GM12892 (cell line): ENCODE results near the gene ZBTB8A.

Experiments used
- DNase-seq: peaks from one replicate; pipeline ENCODE4 v3.0.0; 2011; ENCODE audit not compliant: insufficient read length
- FAIRE-seq: peaks from 2 replicates; lab custom pipeline; 2011; peaks lifted over from hg19 to GRCh38; lab: Jason Lieb, UNC
- POLR2A ChIP-seq: IDR thresholded peaks from 2 replicates; pipeline ENCODE4 v1.6.1; 2011; ENCODE audit warnings: low read depth, low read length, control low read depth
- POLR2AphosphoS5 ChIP-seq: IDR thresholded peaks from 2 replicates; pipeline ENCODE4 v1.6.1; 2011; ENCODE audit warnings: low read depth, low read length, control low read depth
- TAF1 ChIP-seq: IDR thresholded peaks from 2 replicates; pipeline ENCODE4 v1.6.1; 2011; ENCODE audit warnings: low read depth, mild to moderate bottlenecking, control low read depth, low read length, borderline replicate concordance

Gene ZBTB8A

DNA sequence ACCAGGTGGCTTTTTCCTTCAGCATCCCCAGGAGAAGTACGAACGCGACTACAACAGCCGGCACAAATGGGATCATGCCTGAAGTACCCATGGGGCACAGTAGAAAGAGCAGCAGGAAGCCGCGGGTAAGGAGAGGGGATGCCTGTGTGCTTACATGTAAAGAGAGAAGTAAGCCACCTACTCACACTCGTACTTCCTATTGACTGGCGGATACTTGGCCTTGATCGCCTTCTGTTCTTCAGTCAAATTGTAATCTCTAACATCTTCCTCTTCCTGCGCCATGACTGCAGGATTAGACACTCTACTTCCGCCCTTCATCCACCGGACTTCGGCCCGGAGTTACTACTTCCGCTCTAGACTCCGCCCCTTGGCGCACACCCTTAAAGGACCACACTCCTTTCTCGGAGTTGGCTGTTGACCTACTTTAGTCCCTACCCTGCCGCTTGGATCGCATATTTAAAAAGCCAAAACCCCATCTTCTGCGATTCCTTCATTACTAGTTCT, 111.1 kb downstream of the ZBTB8A start, which contains the start of gene ZBTB8OS:
TSS of gene ZBTB8OS (minus strand) at position 303 of the 504 bp plus-strand sequence. CDS start at position 282, 21 bp downstream.
- peak; percentile 68 for DNase-seq
- FAIRE-seq: no peak

DNA sequence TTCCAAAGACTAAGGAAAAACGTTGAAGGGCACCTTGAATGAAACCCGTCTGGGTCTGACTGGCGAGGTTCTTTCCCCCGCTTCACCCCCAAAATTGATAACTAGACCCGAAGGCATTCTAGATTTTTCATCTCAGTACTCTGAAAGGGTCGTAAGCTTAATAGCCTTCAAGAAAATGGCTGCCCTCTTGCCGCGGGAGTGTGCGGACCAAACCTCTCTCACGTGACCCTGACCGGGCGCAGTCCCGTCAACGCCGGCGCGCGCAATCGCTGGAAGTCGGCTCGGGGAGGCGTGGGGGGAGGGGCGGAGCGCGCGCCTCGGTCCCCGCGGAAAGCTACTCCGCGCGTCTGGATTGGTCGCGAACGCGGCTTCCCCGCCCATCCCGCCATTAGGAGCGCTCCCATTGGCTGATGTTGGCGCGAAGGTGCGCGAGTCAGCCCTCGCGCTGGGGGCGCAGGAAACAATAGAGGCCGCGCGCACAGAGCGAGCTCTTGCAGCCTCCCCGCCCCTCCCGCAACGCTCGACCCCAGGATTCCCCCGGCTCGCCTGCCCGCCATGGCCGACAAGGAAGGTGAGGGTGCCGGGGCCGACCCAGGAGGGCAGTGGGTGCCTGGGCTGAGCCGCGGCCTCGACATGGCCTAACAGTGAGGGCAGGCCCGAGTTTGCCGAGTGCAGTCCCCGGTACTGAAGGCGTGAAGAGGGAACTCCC, 111.7 kb downstream of the ZBTB8A start, which contains the start of gene RBBP4:
TSS of gene RBBP4 (plus strand) at position 457 of the 709 bp plus-strand sequence. CDS start at position 556, 99 bp downstream.
- peak; percentile 93 for DNase-seq
- peak; percentile 93 for FAIRE-seq
- TF ChIP-seq POLR2AphosphoS5 (peak; percentile 84), TAF1 (0 out of 2 replicates have a peak, but pooled peaks have one; percentile 34), POLR2A (peak; percentile 83)

More for the DNA sequence above, 111.1 kb downstream of the ZBTB8A start, which contains the start of gene ZBTB8OS:
- peak; percentile 94 for TF ChIP-seq POLR2A
- TF ChIP-seq POLR2AphosphoS5: peak; percentile 97
- peak; percentile 77; the same call in 1 of the 2 replicates for TF ChIP-seq TAF1

- no peak; the same call in 1 of the 2 replicates for TF ChIP-seq POLR2A
- peak; percentile 48; the same call in 1 of the 2 replicates for TF ChIP-seq POLR2AphosphoS5
- no peak for TF ChIP-seq TAF1
- DNase-seq (peak; percentile 46), FAIRE-seq (no peak)
Measured at GRCh38 chr1:32651461-32652073, 112.3 kb downstream of the ZBTB8A start.

- TF ChIP-seq POLR2A: no peak
- no peak for TF ChIP-seq TAF1
- TF ChIP-seq POLR2AphosphoS5: no peak
- no peak for DNase-seq
- FAIRE-seq: no peak
Measured at GRCh38 chr1:32652244-32652962, 113.2 kb downstream of the ZBTB8A start.
